Endodermal cell (in vitro differentiated cells): ENCODE results near the gene TM9SF2. TPM values are rescaled to one million over a fixed set of nuclear protein-coding genes. Genes with fewer than 3 reads are reported as not detected.

Source experiments
- DNase-seq: peaks from one replicate; pipeline ENCODE4 v3.0.0-alpha.2; 2017
- H3K27ac ChIP-seq: 2 replicates; pipeline ENCODE4 v1.5.1; 2013; ENCODE audit warnings: mild to moderate bottlenecking, low read depth, low read length, moderate library complexity
- H3K27me3 ChIP-seq: 2 replicates; pipeline ENCODE4 v1.6.1; 2013; ENCODE audit warnings: mild to moderate bottlenecking, low read length, moderate library complexity; ENCODE audit not compliant: insufficient read depth, control insufficient read depth, poor library complexity, severe bottlenecking
- H3K36me3 ChIP-seq: 2 replicates; pipeline ENCODE4 v1.7.0; 2013; ENCODE audit warnings: mild to moderate bottlenecking, low read length, moderate library complexity; ENCODE audit not compliant: control insufficient read depth, insufficient read depth
- H3K4me1 ChIP-seq: one replicate; pipeline ENCODE4 v1.7.0; 2013; ENCODE audit warnings: low read length; ENCODE audit not compliant: control insufficient read depth, insufficient read depth
- H3K4me3 ChIP-seq: 2 replicates; pipeline ENCODE4 v1.5.1; 2013; ENCODE audit warnings: mild to moderate bottlenecking, low read length, moderate library complexity
- H3K9ac ChIP-seq: 2 replicates; pipeline ENCODE4 v1.6.1; 2013; ENCODE audit warnings: mild to moderate bottlenecking, low read length, moderate library complexity; ENCODE audit not compliant: poor library complexity, severe bottlenecking; ENCODE audit errors: extremely low read depth
- H3K9me3 ChIP-seq: 2 replicates; pipeline ENCODE4 v1.6.1; 2013; ENCODE audit warnings: mild to moderate bottlenecking, low read length, moderate library complexity; ENCODE audit not compliant: control insufficient read depth
- H3K27ac Mint-ChIP-seq: 2 replicates; pipeline ENCODE4 v1.8.0; 2020; ENCODE audit warnings: mixed read lengths
- H3K27me3 Mint-ChIP-seq: 2 replicates; pipeline ENCODE4 v1.8.0; 2021; ENCODE audit warnings: mild to moderate bottlenecking, mixed read lengths; ENCODE audit not compliant: insufficient read depth
- H3K36me3 Mint-ChIP-seq: 2 replicates; pipeline ENCODE4 v1.8.0; 2020; ENCODE audit warnings: low read depth, mixed read lengths
- H3K4me1 Mint-ChIP-seq: 2 replicates; pipeline ENCODE4 v1.8.0; 2020; ENCODE audit warnings: mixed read lengths
- H3K4me3 Mint-ChIP-seq: 2 replicates; pipeline ENCODE4 v1.8.0; 2020; ENCODE audit warnings: mild to moderate bottlenecking, moderate library complexity, mixed read lengths
- H3K9me3 Mint-ChIP-seq: 2 replicates; pipeline ENCODE4 v1.8.0; 2020; ENCODE audit warnings: mild to moderate bottlenecking, mixed read lengths
- WGBS, 2 experiments: methylation state at CpG; one replicate each; pipeline versions ENCODE4 v1.1.5 to v1.1.7; 2013; ENCODE audit warnings: missing lambda C conversion rate in 2 of 2, mixed read lengths in 1 of 2; ENCODE audit not compliant: insufficient coverage in 1 of 2, insufficient read length in 1 of 2; 5-methylcytosine and 5-hydroxymethylcytosine counted together
- total RNA-seq, 2 donors: library from RNA; stranded (reverse); fragmentation: NEBNext Ultra II Directional in 1 of 2; extraction: Animal tissue kit (Norgen Biotek cat#: 25700) in 1 of 2; gene quantifications; 2 replicates in 1 of 2; 3 replicates in 1 of 2; pipeline ENCODE4 v1.2.1, GENCODE V29; 2021
- TF ChIP-seq, protein P1 (sequence below): fragments of 200-600 bp; sonication (generic); conservative IDR thresholded peaks from 2 replicates; pipeline ENCODE4 v1.5.0; 2021; ENCODE audit warnings: antibody characterized with exemption, mild to moderate bottlenecking

TM9SF2 gene
- total RNA-seq, 2 donors from 2014 or later = 88.4 to 99.3 TPM

GRCh38 chr13:99507986-99508385 is 6.7 kb downstream of the TM9SF2 start:
- H3K9me3 Mint-ChIP-seq = peaks cover 34% of the 10 kb centered on the region
- Histone ChIP-seq H3K9ac (no peak overlapping the region), H3K36me3 (peaks cover 41% of the 10 kb centered on the region), H3K4me3 (no peak overlapping the region), H3K9me3 (peaks cover 35% of the 10 kb centered on the region), H3K27ac (no peak overlapping the region), H3K27me3 (no peaks in the 10 kb centered on the region), H3K4me1 (peaks cover 2% of the 10 kb centered on the region)
- H3K4me1 Mint-ChIP-seq = peaks cover 9% of the 10 kb centered on the region
- DNase-seq = no peak
- H3K27me3 Mint-ChIP-seq = no peaks in the 10 kb centered on the region
- H3K27ac Mint-ChIP-seq = no peak overlapping the region
- peaks cover 43% of the 10 kb centered on the region for H3K36me3 Mint-ChIP-seq
- no peak overlapping the region for H3K4me3 Mint-ChIP-seq
- TF ChIP-seq, protein P1, sequence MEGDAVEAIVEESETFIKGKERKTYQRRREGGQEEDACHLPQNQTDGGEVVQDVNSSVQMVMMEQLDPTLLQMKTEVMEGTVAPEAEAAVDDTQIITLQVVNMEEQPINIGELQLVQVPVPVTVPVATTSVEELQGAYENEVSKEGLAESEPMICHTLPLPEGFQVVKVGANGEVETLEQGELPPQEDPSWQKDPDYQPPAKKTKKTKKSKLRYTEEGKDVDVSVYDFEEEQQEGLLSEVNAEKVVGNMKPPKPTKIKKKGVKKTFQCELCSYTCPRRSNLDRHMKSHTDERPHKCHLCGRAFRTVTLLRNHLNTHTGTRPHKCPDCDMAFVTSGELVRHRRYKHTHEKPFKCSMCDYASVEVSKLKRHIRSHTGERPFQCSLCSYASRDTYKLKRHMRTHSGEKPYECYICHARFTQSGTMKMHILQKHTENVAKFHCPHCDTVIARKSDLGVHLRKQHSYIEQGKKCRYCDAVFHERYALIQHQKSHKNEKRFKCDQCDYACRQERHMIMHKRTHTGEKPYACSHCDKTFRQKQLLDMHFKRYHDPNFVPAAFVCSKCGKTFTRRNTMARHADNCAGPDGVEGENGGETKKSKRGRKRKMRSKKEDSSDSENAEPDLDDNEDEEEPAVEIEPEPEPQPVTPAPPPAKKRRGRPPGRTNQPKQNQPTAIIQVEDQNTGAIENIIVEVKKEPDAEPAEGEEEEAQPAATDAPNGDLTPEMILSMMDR = no peak

GRCh38 chr13:99509479-99509878 is 8.2 kb downstream of the TM9SF2 start:
- no peak for DNase-seq
- Mint-ChIP-seq H3K4me3 (no peak overlapping the region), H3K27ac (no peak overlapping the region), H3K36me3 (peaks cover 43% of the 10 kb centered on the region), H3K4me1 (peaks cover 6% of the 10 kb centered on the region), H3K9me3 (peaks cover 34% of the 10 kb centered on the region), H3K27me3 (no peaks in the 10 kb centered on the region)
- WGBS, 2 experiments = 93 to 95% methylated on average over 3 to 4 of the region's 4 CpGs
- Histone ChIP-seq H3K27me3 (no peaks in the 10 kb centered on the region), H3K9ac (no peak overlapping the region), H3K4me1 (no peaks in the 10 kb centered on the region), H3K4me3 (no peak overlapping the region), H3K27ac (no peak overlapping the region), H3K36me3 (peaks cover 41% of the 10 kb centered on the region), H3K9me3 (peaks cover 35% of the 10 kb centered on the region)
- TF ChIP-seq, protein P1 = no peak

DNA sequence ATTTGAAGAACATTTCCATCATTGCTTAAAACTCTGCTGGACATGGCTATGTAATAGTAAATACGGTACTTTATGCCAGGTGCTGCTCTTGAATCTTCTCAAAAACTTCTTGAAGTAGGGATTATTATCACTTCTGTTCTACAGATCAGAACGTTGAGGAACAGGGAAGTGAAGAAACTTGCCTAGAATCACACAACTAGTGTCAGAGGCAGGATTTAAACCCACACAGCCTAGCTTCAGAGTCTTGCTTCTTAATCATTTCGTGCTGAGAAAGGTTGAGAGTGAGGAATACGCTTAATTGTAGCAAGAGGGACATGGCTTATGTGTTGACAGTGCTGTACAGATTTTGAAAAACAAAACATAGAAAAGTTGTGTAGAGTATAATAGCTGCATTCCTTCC is 13.5 kb downstream of the TM9SF2 start:
- no peaks in the 10 kb centered on the region for H3K4me1 ChIP-seq
- H3K36me3 Mint-ChIP-seq = peaks cover 22% of the 10 kb centered on the region
- H3K4me3 Mint-ChIP-seq = no peak overlapping the region
- no peak for DNase-seq
- TF ChIP-seq, protein P1 = no peak
- H3K4me1 Mint-ChIP-seq = peaks cover 6% of the 10 kb centered on the region
- WGBS, 2 experiments = 92 to 96% methylated on average over 3 to 4 of the region's 4 CpGs
- H3K27ac Mint-ChIP-seq = no peak overlapping the region
- H3K27me3 Mint-ChIP-seq = no peaks in the 10 kb centered on the region
- no peaks in the 10 kb centered on the region for H3K27me3 ChIP-seq
- peaks cover 10% of the 10 kb centered on the region for H3K9me3 ChIP-seq
- H3K36me3 ChIP-seq = peaks cover 28% of the 10 kb centered on the region
- H3K4me3 ChIP-seq = no peak overlapping the region
- H3K9ac ChIP-seq = no peak overlapping the region
- no peak overlapping the region for H3K27ac ChIP-seq
- peaks cover 9% of the 10 kb centered on the region for H3K9me3 Mint-ChIP-seq
